ENCODE results near the gene FNIP1. TPM values are rescaled to one million over a fixed set of nuclear protein-coding genes. Genes with fewer than 3 reads are reported as not detected.

FNIP1 gene
- total and polyA plus RNA-seq, 2 of the 8 experiments (the other 6 are each of a cell fraction or from before 2014, with no cell fraction given): 3.5 to 17.3 TPM

GRCh38 chr5:131682826-131683225, 114.0 kb downstream of the FNIP1 start:
- WGBS, 2 experiments (ENCODE audit: extremely low coverage in 1 of 2, insufficient coverage in 1 of 2, insufficient read length in 1 of 2, insufficient replicate concordance in 2 of 2, low coverage in 1 of 2, low lambda C conversion rate in 2 of 2, missing lambda C conversion rate in 1 of 2): 84% methylated on average over 2 of the region's 2 CpGs; no CpG with 5 or more reads in 1 of the 2 experiments
- Histone ChIP-seq H2BK120ac (replicated peaks; ENCODE audit: low read depth, low read length) (no peak overlapping the region), H3K4me1 (replicated peaks in 1 of 4; ENCODE audit: control insufficient read depth in 3 of 4, insufficient read depth in 4 of 4, low read length in 3 of 4) (no peaks in the 10 kb centered on the region), H3K23ac (ENCODE audit: insufficient read length) (no peak overlapping the region), H4K91ac (replicated peaks; ENCODE audit: insufficient read length, low read length) (no peak overlapping the region), H3K14ac (ENCODE audit: insufficient read length) (no peak overlapping the region), H3K4me3 (ENCODE audit: extremely low read depth in 1 of 4, insufficient read depth in 2 of 4, low read depth in 3 of 4, low read length in 4 of 4) (no peak overlapping the region), H3K18ac (ENCODE audit: extremely low read depth, low read length) (no peak overlapping the region), H3K4me2 (ENCODE audit: insufficient read depth in 1 of 2, low read depth in 2 of 2, low read length in 2 of 2) (no peak overlapping the region), H2AFZ (ENCODE audit: low read length) (no peak overlapping the region), H4K20me1 (replicated peaks in 1 of 2; ENCODE audit: control insufficient read depth in 1 of 2, insufficient read depth in 2 of 2, low read length in 2 of 2) (no peaks in the 10 kb centered on the region), H2AK5ac (ENCODE audit: low read depth, low read length) (no peak overlapping the region), H3K9me3 (ENCODE audit: insufficient read depth in 2 of 2, low read depth in 1 of 2, low read length in 1 of 2) (no peaks in the 10 kb centered on the region), H4K8ac (ENCODE audit: extremely low read depth, insufficient read depth, low read length) (no peak overlapping the region), H2BK15ac (ENCODE audit: low read length) (no peak overlapping the region), H3K27ac (ENCODE audit: low read depth, low read length) (no peak overlapping the region), H3K27me3 (replicated peaks in 1 of 4; ENCODE audit: control insufficient read depth in 3 of 4, extremely low read depth in 1 of 4, insufficient read depth in 3 of 4, low read length in 3 of 4) (no peaks in the 10 kb centered on the region), H2BK20ac (ENCODE audit: low read length) (no peak overlapping the region), H3K36me3 (ENCODE audit: control insufficient read depth in 2 of 4, insufficient read depth in 4 of 4, low read length in 3 of 4) (peaks cover 0 to 6% (median under 1%) of the 10 kb centered on the region in 4 experiments; a peak in 3 of 8 replicates), H3K79me2 (ENCODE audit: control insufficient read depth in 1 of 2, insufficient read depth in 2 of 2, low read length in 2 of 2) (no peaks in the 10 kb centered on the region), H3K56ac (replicated peaks; ENCODE audit: insufficient read length, low read depth, low read length) (no peak overlapping the region), H3K79me1 (ENCODE audit: low read depth, low read length) (no peaks in the 10 kb centered on the region), H3K4ac (replicated peaks; ENCODE audit: insufficient read length, low read depth, low read length) (no peak overlapping the region), H4K5ac (ENCODE audit: insufficient read length, low read depth, low read length) (no peak overlapping the region), H3K9ac (replicated peaks in 1 of 4; ENCODE audit: extremely low read depth in 1 of 4, low read depth in 3 of 4, low read length in 3 of 4) (no peak overlapping the region), H3K23me2 (ENCODE audit: low read depth, low read length) (no peaks in the 10 kb centered on the region), H2BK5ac (ENCODE audit: low read depth, low read length) (no peak overlapping the region), H2BK12ac (ENCODE audit: low read depth, low read length) (no peak overlapping the region)
- CTCF ChIA-PET (ENCODE audit: partially characterized antibody): no interaction called here
- POLR2A ChIA-PET (ENCODE audit: partially characterized antibody): interaction anchor here (0.6 kb wide), 1 partner anchor 17 kb away, joined by 3 read pairs; no protein-coding TSS in a partner anchor
- FAIRE-seq (no peak), DNase-seq (ENCODE audit: low read depth in 1 of 2, low spot score in 2 of 2) (no peak)
- TF ChIP-seq CTCF (IDR thresholded peaks at IDR 0.05; ENCODE audit: control extremely low read depth in 1 of 3, insufficient read depth in 1 of 3, low read depth in 1 of 3, low read length in 3 of 3) (no peak), ATF3 (IDR thresholded peaks at IDR 0.05; ENCODE audit: insufficient read depth, low read depth, low read length) (no peak), ZNF274 (IDR thresholded peaks at IDR 0.05; ENCODE audit: borderline replicate concordance, extremely low read depth, low read length) (no peak)
